ENCODE data around the gene EXT2.

EXT2 gene

GRCh38 chr11:44167046-44167445, 71.6 kb downstream of the EXT2 start:
- TF ChIP-seq ZFP30 (CRISPR knock-in tag; IDR thresholded peaks at IDR 0.05) = no peak
- TF ChIP-seq CSRNP3 (CRISPR knock-in tag; IDR thresholded peaks at IDR 0.05) = no peak
- no peak for TF ChIP-seq ZC3H10 (CRISPR knock-in tag; IDR thresholded peaks at IDR 0.05)
- no peak for TF ChIP-seq POU6F1 (CRISPR knock-in tag; IDR thresholded peaks at IDR 0.05; ENCODE audit: borderline replicate concordance, low read depth)
- no peak for TF ChIP-seq OSR1 (CRISPR knock-in tag; IDR thresholded peaks at IDR 0.05)
- no peak for TF ChIP-seq PPARA (CRISPR knock-in tag; IDR thresholded peaks at IDR 0.05; ENCODE audit: borderline replicate concordance)
- no peak for TF ChIP-seq ISL1 (CRISPR knock-in tag; IDR thresholded peaks at IDR 0.05)
- no peak for TF ChIP-seq ZNF565 (CRISPR knock-in tag; conservative IDR thresholded peaks at IDR 0.05; ENCODE audit: low read depth)
- no peak for TF ChIP-seq ZNF8 (CRISPR knock-in tag; IDR thresholded peaks at IDR 0.05)
- TF ChIP-seq CREB5 (CRISPR knock-in tag; IDR thresholded peaks at IDR 0.05; ENCODE audit: low read depth) = no peak
- no peak for TF ChIP-seq BACH2 (CRISPR knock-in tag; IDR thresholded peaks at IDR 0.05; ENCODE audit: borderline replicate concordance)
- no peak for TF ChIP-seq ZFP3 (CRISPR knock-in tag; IDR thresholded peaks at IDR 0.05)
- no peak for TF ChIP-seq TSHZ2 (CRISPR knock-in tag; IDR thresholded peaks at IDR 0.05)
- no peak for TF ChIP-seq ZNF70 (CRISPR knock-in tag; IDR thresholded peaks at IDR 0.05)
- no peak for TF ChIP-seq TCF4 (CRISPR knock-in tag; IDR thresholded peaks at IDR 0.05; ENCODE audit: borderline replicate concordance)
- TF ChIP-seq GLIS3 (CRISPR knock-in tag; IDR thresholded peaks at IDR 0.05) = no peak
- no peak for TF ChIP-seq ARNTL (CRISPR knock-in tag; IDR thresholded peaks at IDR 0.05; ENCODE audit: borderline replicate concordance, low read depth)
- no peak for TF ChIP-seq ESRRG (CRISPR knock-in tag; IDR thresholded peaks at IDR 0.05)
- no peak for TF ChIP-seq RARB (CRISPR knock-in tag; IDR thresholded peaks at IDR 0.05)
- ATAC-seq = no peak

GRCh38 chr11:44171518-44171917, 76.0 kb downstream of the EXT2 start:
- TF ChIP-seq ARNTL (CRISPR knock-in tag; IDR thresholded peaks at IDR 0.05; ENCODE audit: borderline replicate concordance, low read depth) (no peak), TOX (CRISPR knock-in tag; IDR thresholded peaks at IDR 0.05; ENCODE audit: borderline replicate concordance) (no peak), ZNF565 (CRISPR knock-in tag; conservative IDR thresholded peaks at IDR 0.05; ENCODE audit: low read depth) (no peak), RARB (CRISPR knock-in tag; IDR thresholded peaks at IDR 0.05) (no peak), OSR1 (CRISPR knock-in tag; IDR thresholded peaks at IDR 0.05) (no peak), PPARA (CRISPR knock-in tag; IDR thresholded peaks at IDR 0.05; ENCODE audit: borderline replicate concordance) (no peak), PATZ1 (CRISPR knock-in tag; IDR thresholded peaks at IDR 0.05; ENCODE audit: borderline replicate concordance) (no peak), ZFP30 (CRISPR knock-in tag; IDR thresholded peaks at IDR 0.05) (no peak), ISL1 (CRISPR knock-in tag; IDR thresholded peaks at IDR 0.05) (no peak), POU6F1 (CRISPR knock-in tag; IDR thresholded peaks at IDR 0.05; ENCODE audit: borderline replicate concordance, low read depth) (no peak), TCF4 (CRISPR knock-in tag; IDR thresholded peaks at IDR 0.05; ENCODE audit: borderline replicate concordance) (no peak), CSDC2 (CRISPR knock-in tag; IDR thresholded peaks at IDR 0.05) (no peak), ZC3H10 (CRISPR knock-in tag; IDR thresholded peaks at IDR 0.05) (no peak), ZNF70 (CRISPR knock-in tag; IDR thresholded peaks at IDR 0.05) (no peak), SNAI2 (CRISPR knock-in tag; IDR thresholded peaks at IDR 0.05) (no peak), CSRNP3 (CRISPR knock-in tag; IDR thresholded peaks at IDR 0.05) (no peak)
- no peak for ATAC-seq
